Neural cell (in vitro differentiated cells): Measurements from ENCODE around the gene ADM2.

Source experiments
- EP300 ChIP-seq: fragments of 450-650 bp; conservative IDR thresholded peaks from 2 replicates; pipeline ENCODE4 v1.6.1; 2014; ENCODE audit warnings: antibody characterized with exemption, mild to moderate bottlenecking, moderate library complexity; ENCODE audit not compliant: poor library complexity, severe bottlenecking
- EZH2 ChIP-seq: fragments of 200-600, 300-800 bp; shearing (Covaris generic), sonication (generic); IDR thresholded peaks from 2 replicates; pipeline ENCODE4 v1.6.1; 2014; ENCODE audit warnings: antibody characterized with exemption, low read length, borderline replicate concordance, mild to moderate bottlenecking; ENCODE audit not compliant: insufficient read depth, poor library complexity, severe bottlenecking
- POLR2AphosphoS5 ChIP-seq: IDR thresholded peaks from 2 replicates; pipeline ENCODE4 v1.6.1; 2012
- RAD21 ChIP-seq: fragments of 450-650 bp; conservative IDR thresholded peaks from 2 replicates; pipeline ENCODE4 v1.6.1; 2014; ENCODE audit warnings: antibody characterized with exemption, mild to moderate bottlenecking, moderate library complexity
- TF ChIP-seq, protein P1 (sequence below): fragments of 450-650 bp; IDR thresholded peaks from 2 replicates; pipeline ENCODE4 v1.5.1; 2014; ENCODE audit warnings: antibody characterized with exemption, mild to moderate bottlenecking, moderate library complexity; ENCODE audit not compliant: poor library complexity, severe bottlenecking

DNA sequence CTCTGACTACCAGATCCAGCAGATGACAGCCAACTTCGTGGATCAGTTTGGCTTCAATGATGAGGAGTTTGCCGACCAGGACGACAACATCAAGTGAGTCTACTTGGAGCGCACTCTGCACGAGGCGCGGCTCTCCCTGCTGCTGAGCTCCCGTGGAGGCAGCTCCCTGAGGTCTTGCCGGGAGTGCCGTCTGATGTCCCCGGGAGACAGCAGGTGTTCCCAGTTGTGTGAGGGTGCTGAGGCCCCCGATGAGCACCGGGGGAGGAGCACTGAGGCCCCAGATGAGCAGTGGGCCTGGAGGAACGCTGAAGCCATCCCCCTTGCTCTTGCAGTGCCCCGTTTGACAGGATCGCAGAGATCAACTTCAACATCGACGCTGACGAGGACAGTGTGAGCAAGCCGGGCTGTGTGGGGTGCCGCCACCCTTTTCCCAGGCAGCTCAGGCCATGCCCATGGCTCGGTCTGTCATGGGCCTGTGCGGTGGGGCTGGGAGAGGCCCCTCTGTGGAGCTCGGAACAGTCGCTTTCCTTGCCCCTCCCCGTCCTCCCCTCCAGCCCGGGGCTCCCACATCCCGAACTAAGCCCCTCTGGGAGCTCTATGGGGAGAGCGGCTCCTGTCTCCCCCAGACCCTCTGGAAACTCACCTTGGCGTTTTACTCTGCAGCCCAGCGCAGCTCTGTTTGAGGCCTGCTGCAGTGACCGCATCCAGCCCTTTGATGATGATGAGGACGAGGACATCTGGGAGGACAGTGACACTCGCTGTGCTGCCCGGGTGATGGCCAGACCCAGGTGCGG, 43.6 kb upstream of the ADM2 start:
- TF ChIP-seq, protein P1, sequence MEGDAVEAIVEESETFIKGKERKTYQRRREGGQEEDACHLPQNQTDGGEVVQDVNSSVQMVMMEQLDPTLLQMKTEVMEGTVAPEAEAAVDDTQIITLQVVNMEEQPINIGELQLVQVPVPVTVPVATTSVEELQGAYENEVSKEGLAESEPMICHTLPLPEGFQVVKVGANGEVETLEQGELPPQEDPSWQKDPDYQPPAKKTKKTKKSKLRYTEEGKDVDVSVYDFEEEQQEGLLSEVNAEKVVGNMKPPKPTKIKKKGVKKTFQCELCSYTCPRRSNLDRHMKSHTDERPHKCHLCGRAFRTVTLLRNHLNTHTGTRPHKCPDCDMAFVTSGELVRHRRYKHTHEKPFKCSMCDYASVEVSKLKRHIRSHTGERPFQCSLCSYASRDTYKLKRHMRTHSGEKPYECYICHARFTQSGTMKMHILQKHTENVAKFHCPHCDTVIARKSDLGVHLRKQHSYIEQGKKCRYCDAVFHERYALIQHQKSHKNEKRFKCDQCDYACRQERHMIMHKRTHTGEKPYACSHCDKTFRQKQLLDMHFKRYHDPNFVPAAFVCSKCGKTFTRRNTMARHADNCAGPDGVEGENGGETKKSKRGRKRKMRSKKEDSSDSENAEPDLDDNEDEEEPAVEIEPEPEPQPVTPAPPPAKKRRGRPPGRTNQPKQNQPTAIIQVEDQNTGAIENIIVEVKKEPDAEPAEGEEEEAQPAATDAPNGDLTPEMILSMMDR: no peak
- TF ChIP-seq POLR2AphosphoS5 (no peak), EP300 (no peak), RAD21 (no peak), EZH2 (no peak)
